OCI-LY3 (cell line): ENCODE results near the gene C2orf42.

Experiments
- H2AFZ ChIP-seq: fragments of 200-600, 300-600 bp; shearing (Covaris generic); 2 replicates; pipeline ENCODE4 v1.6.0; 2014; ENCODE audit warnings: antibody characterized with exemption, low read depth, low read length
- H3K27ac ChIP-seq: fragments of 200-600, 300-600 bp; sonication (generic); 2 replicates; pipeline ENCODE4 v1.5.1; 2014; ENCODE audit warnings: mild to moderate bottlenecking, low read length, moderate library complexity, mixed read lengths
- H3K27me3 ChIP-seq: fragments of 200-600, 300-600 bp; sonication (generic); 2 replicates; pipeline ENCODE4 v1.6.1; 2014; ENCODE audit warnings: low read depth, low read length, mixed read lengths
- H3K36me3 ChIP-seq: fragments of 200-600, 300-600 bp; sonication (generic); replicated peaks from 2 replicates; pipeline ENCODE3; 2014; ENCODE audit warnings: low read depth, low read length, mixed read lengths
- H3K4me1 ChIP-seq: fragments of 300-600, 200-600 bp; sonication (generic); 2 replicates; pipeline ENCODE4 v1.6.1; 2014; ENCODE audit warnings: low read length, mixed read lengths
- H3K4me2 ChIP-seq: fragments of 200-600, 300-600 bp; sonication (generic); 2 replicates; pipeline ENCODE4 v1.6.1; 2014; ENCODE audit warnings: low read length, mixed read lengths
- H3K4me3 ChIP-seq: fragments of 300-600, 200-600 bp; sonication (generic); 2 replicates; pipeline ENCODE4 v1.5.1; 2014; ENCODE audit warnings: antibody characterized with exemption, mild to moderate bottlenecking, low read length, moderate library complexity
- H3K79me2 ChIP-seq: fragments of 300-600, 200-600 bp; shearing (Covaris generic); 2 replicates; pipeline ENCODE4 v1.6.1; 2014; ENCODE audit warnings: mild to moderate bottlenecking, low read length, mixed read lengths
- H3K9ac ChIP-seq: fragments of 300-600, 200-600 bp; shearing (Covaris generic); 2 replicates; pipeline ENCODE4 v1.6.0; 2014; ENCODE audit warnings: mild to moderate bottlenecking, low read length, moderate library complexity
- H3K9me3 ChIP-seq: fragments of 200-600, 300-600 bp; shearing (Covaris generic); 2 replicates; pipeline ENCODE4 v1.6.1; 2014; ENCODE audit warnings: low read length, mixed read lengths; ENCODE audit not compliant: insufficient read depth
- H4K20me1 ChIP-seq: fragments of 200-600, 300-600 bp; sonication (generic); 2 replicates; pipeline ENCODE4 v1.6.1; 2016; ENCODE audit warnings: low read length, mixed read lengths; ENCODE audit not compliant: insufficient read depth
- EZH2phosphoT487 ChIP-seq: fragments of 200-600 bp; shearing (Covaris generic); IDR thresholded peaks from 2 replicates; pipeline ENCODE4 v1.6.1; 2018; ENCODE audit warnings: antibody characterized with exemption, mixed run types, low read depth
- TF ChIP-seq, protein P1 (sequence below): fragments of 200-600, 300-600 bp; sonication (generic); IDR thresholded peaks from 2 replicates; pipeline ENCODE4 v1.5.1; 2014; ENCODE audit warnings: antibody characterized with exemption, low read length, low read depth

The C2orf42 gene

DNA sequence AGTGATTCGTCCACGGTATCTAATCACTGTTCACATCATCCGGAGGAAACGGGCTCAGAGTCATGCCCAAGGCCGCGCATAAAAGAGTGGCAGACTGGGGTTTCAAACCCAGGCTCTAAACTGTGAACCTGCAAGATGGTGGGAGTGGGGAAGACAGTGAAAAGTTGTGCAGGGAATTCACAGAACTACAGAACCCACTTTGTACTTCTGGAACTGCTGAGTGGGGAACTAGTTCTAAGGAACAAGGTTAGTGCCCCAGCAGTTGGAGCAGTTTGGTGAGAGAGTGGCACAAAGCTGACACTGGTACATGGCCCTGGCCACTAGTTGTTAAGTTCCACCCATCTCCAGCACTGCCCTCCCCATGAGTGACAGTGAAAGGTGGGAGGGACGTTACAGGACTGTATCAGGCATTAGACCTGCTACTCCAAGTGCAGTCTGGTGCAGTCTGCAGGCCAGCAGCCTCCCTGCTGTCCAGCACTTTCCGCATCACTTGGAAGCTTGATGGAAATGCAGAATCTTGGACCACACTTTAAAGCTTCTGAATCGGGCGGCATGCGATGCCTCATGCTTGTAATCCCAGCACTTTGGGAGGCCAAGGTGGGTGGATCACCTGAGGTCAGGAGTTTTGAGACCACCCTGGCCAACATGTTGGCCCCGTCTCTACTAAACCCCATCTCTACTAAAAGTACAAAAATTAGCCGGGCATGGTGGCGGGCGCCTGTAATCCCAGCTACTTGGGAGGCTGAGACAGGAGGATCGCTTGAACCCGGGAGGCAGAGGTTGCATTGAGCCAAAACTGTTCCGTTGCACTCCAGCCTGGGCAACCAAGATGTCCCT lies 47.3 kb downstream of the C2orf42 start:
- Histone ChIP-seq H3K27me3 (no peaks in the 10 kb centered on the region), H3K4me2 (peak overlapping the region; percentile 89), H4K20me1 (no peaks in the 10 kb centered on the region), H3K9ac (peak overlapping the region; percentile 95), H3K4me1 (peaks cover 45% of the 10 kb centered on the region), H3K27ac (peak overlapping the region; percentile 83), H3K4me3 (peak overlapping the region; percentile 77), H2AFZ (peak overlapping the region; percentile 26; the same call in 1 of the 2 replicates), H3K9me3 (no peaks in the 10 kb centered on the region), H3K79me2 (peaks cover 12% of the 10 kb centered on the region), H3K36me3 (no peaks in the 10 kb centered on the region)
- no peak for TF ChIP-seq EZH2phosphoT487

DNA sequence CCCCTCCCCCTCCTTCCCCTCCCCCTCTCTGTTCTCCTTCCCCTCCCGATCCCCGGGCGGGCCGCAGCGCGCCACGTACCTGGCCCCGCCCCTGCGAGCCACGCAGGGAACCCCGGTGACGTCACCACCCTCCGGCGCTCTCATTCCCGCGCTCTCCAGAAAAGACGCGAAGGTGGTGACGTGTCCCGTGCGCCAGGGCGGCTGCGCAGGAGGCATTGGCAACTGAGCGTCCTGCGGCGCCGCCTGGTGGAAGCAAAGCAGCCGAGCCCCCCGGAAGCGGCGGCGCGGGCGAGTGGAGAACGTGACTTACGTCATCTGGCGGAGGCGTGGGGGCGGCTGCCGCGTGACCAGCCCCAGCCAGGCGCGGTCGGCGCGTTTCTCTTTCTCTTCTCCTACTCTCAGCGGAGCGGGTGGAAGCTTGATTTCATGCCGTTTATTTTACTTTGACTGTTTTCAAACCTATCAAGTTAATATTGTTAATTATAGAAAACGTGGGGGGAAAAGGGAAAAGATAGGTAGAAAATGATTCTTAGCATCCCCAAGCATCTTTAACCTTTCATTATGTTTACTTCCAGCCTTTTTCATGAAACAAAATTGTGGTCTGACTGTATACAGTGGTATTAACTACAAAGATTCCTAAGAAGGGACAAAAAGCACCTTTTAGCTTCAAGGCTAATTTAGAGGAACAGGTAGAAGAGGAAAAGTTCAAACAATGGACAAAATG lies 48.1 kb downstream of the C2orf42 start:
- H2AFZ ChIP-seq: peak overlapping the region; percentile 26; the same call in 1 of the 2 replicates
- no peaks in the 10 kb centered on the region for H3K27me3 ChIP-seq
- H3K9me3 ChIP-seq: no peaks in the 10 kb centered on the region
- peaks cover 45% of the 10 kb centered on the region for H3K4me1 ChIP-seq
- no peaks in the 10 kb centered on the region for H4K20me1 ChIP-seq
- TF ChIP-seq, protein P1, sequence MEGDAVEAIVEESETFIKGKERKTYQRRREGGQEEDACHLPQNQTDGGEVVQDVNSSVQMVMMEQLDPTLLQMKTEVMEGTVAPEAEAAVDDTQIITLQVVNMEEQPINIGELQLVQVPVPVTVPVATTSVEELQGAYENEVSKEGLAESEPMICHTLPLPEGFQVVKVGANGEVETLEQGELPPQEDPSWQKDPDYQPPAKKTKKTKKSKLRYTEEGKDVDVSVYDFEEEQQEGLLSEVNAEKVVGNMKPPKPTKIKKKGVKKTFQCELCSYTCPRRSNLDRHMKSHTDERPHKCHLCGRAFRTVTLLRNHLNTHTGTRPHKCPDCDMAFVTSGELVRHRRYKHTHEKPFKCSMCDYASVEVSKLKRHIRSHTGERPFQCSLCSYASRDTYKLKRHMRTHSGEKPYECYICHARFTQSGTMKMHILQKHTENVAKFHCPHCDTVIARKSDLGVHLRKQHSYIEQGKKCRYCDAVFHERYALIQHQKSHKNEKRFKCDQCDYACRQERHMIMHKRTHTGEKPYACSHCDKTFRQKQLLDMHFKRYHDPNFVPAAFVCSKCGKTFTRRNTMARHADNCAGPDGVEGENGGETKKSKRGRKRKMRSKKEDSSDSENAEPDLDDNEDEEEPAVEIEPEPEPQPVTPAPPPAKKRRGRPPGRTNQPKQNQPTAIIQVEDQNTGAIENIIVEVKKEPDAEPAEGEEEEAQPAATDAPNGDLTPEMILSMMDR: peak; percentile 78
- TF ChIP-seq EZH2phosphoT487: no peak
- H3K79me2 ChIP-seq: peaks cover 12% of the 10 kb centered on the region
- H3K36me3 ChIP-seq: no peaks in the 10 kb centered on the region
- H3K9ac ChIP-seq: peak overlapping the region; percentile 96
- peak overlapping the region; percentile 83 for H3K27ac ChIP-seq
- peak overlapping the region; percentile 82 for H3K4me3 ChIP-seq
- peak overlapping the region; percentile 89 for H3K4me2 ChIP-seq

DNA sequence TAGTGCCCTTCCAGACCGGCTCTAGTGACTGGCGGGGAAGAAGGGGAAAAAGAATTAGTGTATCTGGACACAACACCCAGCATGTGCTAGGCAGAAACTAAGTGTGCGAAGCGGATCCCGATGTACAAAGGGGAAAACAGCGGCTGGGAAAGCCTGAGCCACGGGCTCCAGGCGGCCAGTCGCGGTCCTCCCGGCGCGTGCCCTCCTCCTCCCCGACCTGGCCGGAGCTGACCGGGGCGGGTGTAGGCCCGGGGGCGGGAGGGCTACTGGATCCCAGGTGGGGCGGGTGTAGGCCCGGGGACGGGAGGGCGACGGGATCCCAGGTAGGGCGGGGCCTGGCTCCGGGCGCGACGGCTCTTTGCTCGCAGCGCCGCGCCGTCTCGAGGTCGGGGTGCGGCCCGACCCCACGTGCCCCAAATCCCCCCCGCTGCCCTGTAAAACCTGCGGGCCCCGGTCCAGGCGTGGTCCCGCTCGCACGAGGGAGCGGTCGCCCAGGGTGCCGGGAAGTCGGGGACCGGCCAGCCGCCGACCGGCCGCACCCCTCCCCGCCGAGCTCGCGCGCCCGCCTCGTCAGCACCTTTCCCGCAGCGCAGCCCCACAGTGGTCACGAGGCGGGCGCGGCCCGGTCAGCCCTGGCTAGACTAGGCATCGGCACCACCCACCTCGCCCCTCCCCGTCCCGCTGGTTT lies 48.8 kb downstream of the C2orf42 start:
- H2AFZ ChIP-seq: no peak overlapping the region
- no peaks in the 10 kb centered on the region for H4K20me1 ChIP-seq
- peak overlapping the region; percentile 82 for H3K4me3 ChIP-seq
- H3K27ac ChIP-seq: peak overlapping the region; percentile 83
- peak overlapping the region; percentile 96 for H3K9ac ChIP-seq
- H3K4me2 ChIP-seq: peak overlapping the region; percentile 81
- no peaks in the 10 kb centered on the region for H3K27me3 ChIP-seq
- H3K36me3 ChIP-seq: no peaks in the 10 kb centered on the region
- no peak for TF ChIP-seq EZH2phosphoT487
- TF ChIP-seq, protein P1: no peak
- H3K79me2 ChIP-seq: peaks cover 12% of the 10 kb centered on the region
- H3K4me1 ChIP-seq: peaks cover 42% of the 10 kb centered on the region
- no peaks in the 10 kb centered on the region for H3K9me3 ChIP-seq

DNA sequence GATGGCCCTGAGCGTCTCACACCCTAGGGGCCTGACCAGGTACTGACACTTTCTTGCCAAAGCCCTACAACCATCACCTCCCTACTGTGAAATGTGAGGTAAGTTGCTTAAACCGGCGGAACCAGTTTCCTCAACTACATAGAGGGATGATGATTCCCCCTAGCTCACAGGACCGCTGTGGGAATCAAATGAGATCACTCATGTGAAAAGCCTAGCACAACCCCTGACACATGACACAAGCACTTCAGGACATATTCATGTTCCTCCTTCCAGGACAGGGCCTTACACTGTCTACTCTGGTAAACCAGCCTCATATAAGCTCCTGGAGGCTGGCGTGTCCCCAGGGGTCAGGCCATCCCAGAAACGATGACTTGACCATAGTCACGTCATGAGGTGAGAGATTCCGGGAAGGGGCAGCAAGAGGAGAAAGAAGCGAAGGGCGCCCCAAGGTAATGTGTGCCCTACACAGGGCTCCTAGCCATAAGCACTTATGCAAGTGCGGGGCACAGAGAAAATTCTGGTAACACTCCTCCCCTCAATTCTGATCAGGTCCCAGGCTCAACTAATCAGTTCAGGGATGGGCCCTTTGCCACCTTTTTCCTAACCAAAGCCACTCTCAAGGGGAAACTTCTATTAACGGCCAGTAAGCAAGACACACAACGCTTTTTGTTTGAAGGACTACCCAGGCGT lies 49.5 kb downstream of the C2orf42 start:
- no peak overlapping the region for H2AFZ ChIP-seq
- TF ChIP-seq, protein P1: peak; percentile 13; the same call in 1 of the 2 replicates
- no peak for TF ChIP-seq EZH2phosphoT487
- no peaks in the 10 kb centered on the region for H3K9me3 ChIP-seq
- H3K4me3 ChIP-seq: peak overlapping the region; percentile 82
- H3K27me3 ChIP-seq: no peaks in the 10 kb centered on the region
- peak overlapping the region; percentile 81 for H3K4me2 ChIP-seq
- H3K4me1 ChIP-seq: peaks cover 35% of the 10 kb centered on the region
- peak overlapping the region; percentile 83 for H3K27ac ChIP-seq
- no peaks in the 10 kb centered on the region for H4K20me1 ChIP-seq
- peak overlapping the region; percentile 96 for H3K9ac ChIP-seq
- peaks cover 12% of the 10 kb centered on the region for H3K79me2 ChIP-seq
- H3K36me3 ChIP-seq: no peaks in the 10 kb centered on the region
